Lung (tissue), 12 donors: ENCODE measurements around the gene AJM1. TPM values are rescaled to one million over a fixed set of nuclear protein-coding genes. Genes with fewer than 3 reads are reported as not detected.

Experiments
- ATAC-seq: fragments of 200-7000 bp; cut with Tn5 transposase; one replicate; pipeline ENCODE4 v1.9.1; 2020; ENCODE audit warnings: moderate number of reproducible peaks; ENCODE audit not compliant: insufficient read depth, low FRiP score
- DNase-seq, 3 donors: peaks; one replicate each; pipeline ENCODE4 v3.0.0-alpha.2; 2013 to 2017
- H3K27ac ChIP-seq, 2 donors: one replicate each; pipeline ENCODE4 v1.5.1; 2013; ENCODE audit warnings: mild to moderate bottlenecking in 2 of 2, moderate library complexity in 2 of 2, control low read depth in 1 of 2, inconsistent platforms in 1 of 2, low read depth in 1 of 2, low read length in 1 of 2
- H3K27me3 ChIP-seq, 3 donors: one replicate each; pipeline ENCODE4 v1.5.1; 2013; ENCODE audit warnings: low read length in 2 of 3; ENCODE audit not compliant: control insufficient read depth in 3 of 3, insufficient read depth in 3 of 3
- H3K36me3 ChIP-seq, 4 donors: one replicate each; pipeline ENCODE4 v1.5.1; 2013; ENCODE audit warnings: low read length in 4 of 4, mild to moderate bottlenecking in 1 of 4, moderate library complexity in 1 of 4; ENCODE audit not compliant: control insufficient read depth in 4 of 4, insufficient read depth in 4 of 4
- H3K4me1 ChIP-seq, 5 donors: one replicate each; pipeline ENCODE4 v1.5.1; 2013; ENCODE audit warnings: low read length in 5 of 5, mild to moderate bottlenecking in 2 of 5, moderate library complexity in 1 of 5; ENCODE audit not compliant: control insufficient read depth in 5 of 5, insufficient read depth in 5 of 5
- H3K4me3 ChIP-seq: one replicate; pipeline ENCODE4 v1.5.1; 2013; ENCODE audit warnings: mild to moderate bottlenecking, control low read depth, moderate library complexity
- H3K9ac ChIP-seq, 2 donors: one replicate each; pipeline ENCODE4 v1.5.1; 2013; ENCODE audit warnings: low read length in 2 of 2, control low read depth in 1 of 2; ENCODE audit not compliant: insufficient read depth in 1 of 2
- H3K9me3 ChIP-seq, 4 donors: one replicate each; pipeline ENCODE4 v1.5.1; 2013; ENCODE audit warnings: low read length in 3 of 4, mild to moderate bottlenecking in 1 of 4, moderate library complexity in 1 of 4; ENCODE audit not compliant: control insufficient read depth in 4 of 4, insufficient read depth in 3 of 4
- WGBS, 2 donors: extraction: QIAGEN DNeasy Blood & Tissue Kit; methylation state at CpG; one replicate each; pipeline ENCODE4 v1.1.7; 2013; 5-methylcytosine and 5-hydroxymethylcytosine counted together
- polyA plus RNA-seq, 2 donors: library from polyadenylated mRNA; stranded (reverse); fragments of 200-250 nt; gene quantifications; one replicate each; pipeline ENCODE4 v1.2.1, GENCODE V29; 2013
- total RNA-seq, 2 donors: library from RNA; depleted of rRNA in 1 of 2; stranded (reverse); fragments of >200 nt in 1 of 2; gene quantifications; one replicate each; pipeline ENCODE4 v1.2.1, GENCODE V29; 2014 to 2021
- TF ChIP-seq, protein P1 (sequence below): IDR thresholded peaks from 2 replicates; pipeline ENCODE4 v1.5.1; 2012; ENCODE audit warnings: mild to moderate bottlenecking; ENCODE audit errors: control extremely low read depth, extremely low read depth
- donor health status: control.
- donor health status: control.
- donor health status: Bipolar disorder and iron deficiency.
- donor health status: healthy.
- donor health status: DM: yes; HTN: yes; CAD: no.

The AJM1 gene
- total and polyA plus RNA-seq, 4 donors: 1.1 to 4.3 (median 1.5) TPM

DNA sequence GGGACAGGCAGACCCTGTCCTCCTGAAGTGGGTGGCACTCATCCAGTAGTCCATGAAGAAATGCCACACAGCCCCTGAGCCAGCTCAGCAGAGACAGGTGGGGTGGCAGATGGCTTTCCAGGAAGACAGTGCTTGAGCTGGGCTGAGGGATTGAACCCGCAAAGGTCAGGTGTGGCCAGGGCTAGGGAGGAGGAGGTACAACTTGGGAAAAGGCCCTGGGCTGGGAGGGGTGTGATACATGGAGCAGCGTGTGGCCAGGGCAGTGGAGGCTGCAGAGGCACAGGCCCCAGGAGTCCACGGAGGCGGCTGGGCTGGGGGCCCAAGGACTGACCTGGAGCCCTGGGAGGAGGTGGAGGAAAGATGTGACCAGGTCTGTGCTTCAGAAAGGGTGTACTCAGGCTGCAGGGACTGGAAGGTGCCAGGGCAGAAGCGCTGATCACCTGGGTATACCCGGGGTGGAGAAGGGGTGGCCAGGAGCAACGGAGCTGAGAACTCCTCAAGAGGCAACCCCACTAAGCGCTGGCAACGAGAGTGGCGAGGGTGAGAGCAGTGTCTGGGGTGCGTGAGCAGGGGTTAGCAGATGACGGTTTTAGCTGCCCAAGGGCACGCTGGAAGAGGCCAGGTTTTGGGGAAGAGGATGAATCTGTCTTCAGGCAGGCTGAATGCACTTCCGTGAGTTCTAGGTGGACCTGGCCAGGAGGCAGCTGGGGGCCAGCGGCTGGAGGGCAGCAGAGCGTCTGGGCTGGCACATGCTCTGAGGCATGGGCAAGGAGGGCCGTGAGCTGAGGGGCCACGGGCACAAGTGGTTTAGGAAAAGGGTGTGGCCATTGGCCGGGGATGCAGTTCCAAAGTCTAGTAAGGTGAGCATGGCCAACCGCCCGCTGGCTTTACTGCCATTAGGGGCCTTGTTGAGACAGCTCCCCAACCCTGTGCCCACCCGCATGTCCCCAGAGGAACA is 38.4 kb upstream of the AJM1 start:
- 93 to 94% methylated on average over 22 of the region's 22 CpGs for WGBS, 2 donors
- H3K27ac ChIP-seq: no peak overlapping the region

DNA sequence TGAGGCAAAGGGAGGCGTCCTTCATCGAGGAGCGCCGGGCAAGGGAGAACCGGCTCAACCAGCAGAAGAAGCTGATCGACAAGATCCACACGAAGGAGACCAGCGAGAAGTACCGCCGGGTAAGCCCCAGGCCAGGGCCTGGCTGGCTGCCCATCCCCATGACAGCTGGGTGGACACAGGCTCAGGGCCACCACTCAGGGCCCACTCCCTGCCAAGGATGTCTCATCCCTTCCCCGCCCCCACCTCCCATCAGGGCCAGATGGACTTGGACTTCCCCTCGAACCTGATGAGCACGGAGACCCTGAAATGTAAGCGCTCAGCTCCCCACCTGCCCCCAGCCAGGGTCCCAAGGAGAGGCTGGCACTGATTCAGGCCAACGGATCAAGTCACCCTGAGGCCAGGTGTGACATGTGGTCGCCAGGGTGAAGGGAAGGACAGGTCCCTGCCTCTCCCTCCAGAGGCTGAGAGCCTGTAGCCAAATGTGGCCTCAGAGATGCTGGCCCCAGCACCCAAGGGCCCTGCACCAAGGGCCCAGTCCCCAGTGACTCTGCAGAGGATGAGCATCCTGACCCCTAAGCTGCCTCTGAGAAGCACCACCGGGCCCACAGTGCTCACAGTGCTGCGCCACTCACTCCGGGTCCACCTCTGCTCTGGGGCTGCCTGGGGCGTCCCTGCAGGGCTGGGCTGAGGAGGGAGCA is 37.6 kb upstream of the AJM1 start:
- no peak for ATAC-seq
- H3K27me3 ChIP-seq: peaks cover 0 to 13% (median 3%) of the 10 kb centered on the region in 3 donors
- no peak overlapping the region for H3K4me3 ChIP-seq
- no peak for DNase-seq
- WGBS, 2 donors: 92 to 94% methylated on average over 20 of the region's 20 CpGs
- TF ChIP-seq, protein P1, sequence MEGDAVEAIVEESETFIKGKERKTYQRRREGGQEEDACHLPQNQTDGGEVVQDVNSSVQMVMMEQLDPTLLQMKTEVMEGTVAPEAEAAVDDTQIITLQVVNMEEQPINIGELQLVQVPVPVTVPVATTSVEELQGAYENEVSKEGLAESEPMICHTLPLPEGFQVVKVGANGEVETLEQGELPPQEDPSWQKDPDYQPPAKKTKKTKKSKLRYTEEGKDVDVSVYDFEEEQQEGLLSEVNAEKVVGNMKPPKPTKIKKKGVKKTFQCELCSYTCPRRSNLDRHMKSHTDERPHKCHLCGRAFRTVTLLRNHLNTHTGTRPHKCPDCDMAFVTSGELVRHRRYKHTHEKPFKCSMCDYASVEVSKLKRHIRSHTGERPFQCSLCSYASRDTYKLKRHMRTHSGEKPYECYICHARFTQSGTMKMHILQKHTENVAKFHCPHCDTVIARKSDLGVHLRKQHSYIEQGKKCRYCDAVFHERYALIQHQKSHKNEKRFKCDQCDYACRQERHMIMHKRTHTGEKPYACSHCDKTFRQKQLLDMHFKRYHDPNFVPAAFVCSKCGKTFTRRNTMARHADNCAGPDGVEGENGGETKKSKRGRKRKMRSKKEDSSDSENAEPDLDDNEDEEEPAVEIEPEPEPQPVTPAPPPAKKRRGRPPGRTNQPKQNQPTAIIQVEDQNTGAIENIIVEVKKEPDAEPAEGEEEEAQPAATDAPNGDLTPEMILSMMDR: no peak
- no peaks in the 10 kb centered on the region for H3K9me3 ChIP-seq
- peaks cover 3 to 26% (median 7%) of the 10 kb centered on the region in 5 donors for H3K4me1 ChIP-seq
- no peak overlapping the region for H3K27ac ChIP-seq
- H3K36me3 ChIP-seq: peaks cover 0 to 3% (median 0%) of the 10 kb centered on the region in 4 donors
- H3K9ac ChIP-seq: no peak overlapping the region

More for the DNA sequence above, 38.4 kb upstream of the AJM1 start:
- peaks cover 0 to 24% (median 9%) of the 10 kb centered on the region in 5 donors for H3K4me1 ChIP-seq
- H3K4me3 ChIP-seq: no peak overlapping the region
- H3K27me3 ChIP-seq: peaks cover 0 to 20% (median 3%) of the 10 kb centered on the region in 3 donors
- TF ChIP-seq, protein P1: no peak
- ATAC-seq: no peak
- no peak for DNase-seq
- no peak overlapping the region for H3K9ac ChIP-seq
- H3K36me3 ChIP-seq: peaks cover 0 to 3% (median 0%) of the 10 kb centered on the region in 4 donors
- no peaks in the 10 kb centered on the region for H3K9me3 ChIP-seq

DNA sequence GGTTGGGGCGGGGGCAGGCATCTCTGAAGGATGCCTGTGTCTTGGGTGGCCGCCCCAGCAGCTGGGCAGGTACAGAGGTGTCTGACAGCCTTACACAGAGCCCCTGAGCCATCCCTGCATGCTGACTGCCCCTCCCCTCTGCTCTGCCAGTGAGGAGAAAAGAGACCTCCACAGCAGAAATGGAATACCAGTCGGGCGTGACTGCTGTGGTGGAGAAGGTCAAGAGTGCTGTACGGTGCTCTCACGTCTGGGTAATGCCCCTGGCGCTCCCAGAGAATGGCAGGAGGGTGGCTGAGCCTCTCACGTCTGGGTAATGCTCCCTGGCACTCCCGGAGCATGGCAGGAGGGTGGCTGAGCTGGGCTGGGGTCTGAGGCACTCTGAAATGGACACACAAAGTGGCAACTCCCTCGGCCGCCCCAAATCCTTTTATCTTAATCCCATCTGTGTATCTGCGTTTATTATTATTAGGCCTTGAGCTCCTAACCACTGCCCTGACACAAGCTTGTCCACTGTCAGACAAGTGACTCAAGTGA is 37.0 kb upstream of the AJM1 start:
- TF ChIP-seq, protein P1: no peak
- peaks cover 0 to 5% (median 0%) of the 10 kb centered on the region in 4 donors for H3K36me3 ChIP-seq
- WGBS, 2 donors: 92 to 93% methylated on average over 11 to 12 of the region's 12 CpGs
- H3K4me1 ChIP-seq: peaks cover 3 to 32% (median 4%) of the 10 kb centered on the region in 5 donors
- ATAC-seq (no peak), DNase-seq (no peak)
- no peak overlapping the region for H3K9ac ChIP-seq
- no peak overlapping the region for H3K4me3 ChIP-seq
- no peak overlapping the region for H3K27ac ChIP-seq
- peaks cover 0 to 10% (median 3%) of the 10 kb centered on the region in 3 donors for H3K27me3 ChIP-seq
- H3K9me3 ChIP-seq: no peaks in the 10 kb centered on the region
